Panc1 (cell line): ENCODE data around the gene HTN1.

Experiments used
- POLR2AphosphoS5 ChIP-seq: IDR thresholded peaks from 2 replicates; pipeline ENCODE4 v1.6.1; 2012; ENCODE audit warnings: mild to moderate bottlenecking, low read depth, low read length, moderate library complexity
- SIN3A ChIP-seq: IDR thresholded peaks from 2 replicates; pipeline ENCODE4 v1.6.1; 2012; ENCODE audit warnings: low read depth, mild to moderate bottlenecking, low read length, moderate library complexity, borderline replicate concordance; ENCODE audit not compliant: insufficient read depth
- TCF7L2 ChIP-seq: IDR thresholded peaks from 2 replicates; pipeline ENCODE4 v1.6.1; 2011; ENCODE audit warnings: mild to moderate bottlenecking, low read depth, low read length, inconsistent platforms
- TF ChIP-seq, protein P1 (sequence below): fragments of 450-650 bp; IDR thresholded peaks from 2 replicates; pipeline ENCODE4 v1.5.1; 2017; ENCODE audit warnings: mild to moderate bottlenecking
- TF ChIP-seq, protein P2 (sequence below), 2 experiments: IDR thresholded peaks; 2 replicates each; pipeline ENCODE4 v1.6.1; 2011 to 2012; ENCODE audit warnings: low read depth in 2 of 2, control low read depth in 1 of 2, low read length in 1 of 2, mild to moderate bottlenecking in 1 of 2, moderate library complexity in 1 of 2; ENCODE audit not compliant: insufficient read depth in 1 of 2

DNA sequence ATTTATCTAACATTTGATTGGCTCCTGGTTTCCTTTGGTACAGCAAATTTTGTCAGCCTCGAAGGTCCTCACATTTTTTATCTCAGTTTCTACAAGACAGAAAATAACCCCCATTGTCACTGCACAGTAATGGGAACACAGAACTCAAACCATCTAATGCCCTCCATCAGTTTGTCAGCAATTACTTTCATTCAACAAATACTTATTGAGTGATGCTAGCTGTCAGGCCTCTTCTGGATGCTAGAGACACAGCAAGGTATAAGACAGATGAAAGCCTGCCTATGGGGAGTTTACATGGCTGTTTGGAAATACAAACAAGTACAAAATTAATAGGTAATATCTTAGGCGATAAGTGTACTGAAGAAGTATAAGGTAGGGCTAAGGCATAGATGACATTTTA, 27.0 kb upstream of the HTN1 start:
- TF ChIP-seq, protein P1, sequence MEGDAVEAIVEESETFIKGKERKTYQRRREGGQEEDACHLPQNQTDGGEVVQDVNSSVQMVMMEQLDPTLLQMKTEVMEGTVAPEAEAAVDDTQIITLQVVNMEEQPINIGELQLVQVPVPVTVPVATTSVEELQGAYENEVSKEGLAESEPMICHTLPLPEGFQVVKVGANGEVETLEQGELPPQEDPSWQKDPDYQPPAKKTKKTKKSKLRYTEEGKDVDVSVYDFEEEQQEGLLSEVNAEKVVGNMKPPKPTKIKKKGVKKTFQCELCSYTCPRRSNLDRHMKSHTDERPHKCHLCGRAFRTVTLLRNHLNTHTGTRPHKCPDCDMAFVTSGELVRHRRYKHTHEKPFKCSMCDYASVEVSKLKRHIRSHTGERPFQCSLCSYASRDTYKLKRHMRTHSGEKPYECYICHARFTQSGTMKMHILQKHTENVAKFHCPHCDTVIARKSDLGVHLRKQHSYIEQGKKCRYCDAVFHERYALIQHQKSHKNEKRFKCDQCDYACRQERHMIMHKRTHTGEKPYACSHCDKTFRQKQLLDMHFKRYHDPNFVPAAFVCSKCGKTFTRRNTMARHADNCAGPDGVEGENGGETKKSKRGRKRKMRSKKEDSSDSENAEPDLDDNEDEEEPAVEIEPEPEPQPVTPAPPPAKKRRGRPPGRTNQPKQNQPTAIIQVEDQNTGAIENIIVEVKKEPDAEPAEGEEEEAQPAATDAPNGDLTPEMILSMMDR: no peak
- TF ChIP-seq POLR2AphosphoS5: no peak
- no peak for TF ChIP-seq TCF7L2
- TF ChIP-seq, protein P2, sequence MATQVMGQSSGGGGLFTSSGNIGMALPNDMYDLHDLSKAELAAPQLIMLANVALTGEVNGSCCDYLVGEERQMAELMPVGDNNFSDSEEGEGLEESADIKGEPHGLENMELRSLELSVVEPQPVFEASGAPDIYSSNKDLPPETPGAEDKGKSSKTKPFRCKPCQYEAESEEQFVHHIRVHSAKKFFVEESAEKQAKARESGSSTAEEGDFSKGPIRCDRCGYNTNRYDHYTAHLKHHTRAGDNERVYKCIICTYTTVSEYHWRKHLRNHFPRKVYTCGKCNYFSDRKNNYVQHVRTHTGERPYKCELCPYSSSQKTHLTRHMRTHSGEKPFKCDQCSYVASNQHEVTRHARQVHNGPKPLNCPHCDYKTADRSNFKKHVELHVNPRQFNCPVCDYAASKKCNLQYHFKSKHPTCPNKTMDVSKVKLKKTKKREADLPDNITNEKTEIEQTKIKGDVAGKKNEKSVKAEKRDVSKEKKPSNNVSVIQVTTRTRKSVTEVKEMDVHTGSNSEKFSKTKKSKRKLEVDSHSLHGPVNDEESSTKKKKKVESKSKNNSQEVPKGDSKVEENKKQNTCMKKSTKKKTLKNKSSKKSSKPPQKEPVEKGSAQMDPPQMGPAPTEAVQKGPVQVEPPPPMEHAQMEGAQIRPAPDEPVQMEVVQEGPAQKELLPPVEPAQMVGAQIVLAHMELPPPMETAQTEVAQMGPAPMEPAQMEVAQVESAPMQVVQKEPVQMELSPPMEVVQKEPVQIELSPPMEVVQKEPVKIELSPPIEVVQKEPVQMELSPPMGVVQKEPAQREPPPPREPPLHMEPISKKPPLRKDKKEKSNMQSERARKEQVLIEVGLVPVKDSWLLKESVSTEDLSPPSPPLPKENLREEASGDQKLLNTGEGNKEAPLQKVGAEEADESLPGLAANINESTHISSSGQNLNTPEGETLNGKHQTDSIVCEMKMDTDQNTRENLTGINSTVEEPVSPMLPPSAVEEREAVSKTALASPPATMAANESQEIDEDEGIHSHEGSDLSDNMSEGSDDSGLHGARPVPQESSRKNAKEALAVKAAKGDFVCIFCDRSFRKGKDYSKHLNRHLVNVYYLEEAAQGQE (IDR thresholded peaks at IDR 0.05; ENCODE audit: insufficient read depth in 1 of 2, low read depth in 2 of 2, low read length in 1 of 2): no peak
- TF ChIP-seq SIN3A: no peak
